ENCODE results near the gene CTSD.
"Not testable (repeated sequence)": the region's sequence is repeated elsewhere in the genome, so short reads cannot be mapped to it uniquely, and the experiment has no call there.

CTSD gene

GRCh38 chr11:1770061-1770460 is 6.3 kb upstream of the CTSD start:
- DNase-seq (ENCODE audit: low spot score) = no peak

DNA sequence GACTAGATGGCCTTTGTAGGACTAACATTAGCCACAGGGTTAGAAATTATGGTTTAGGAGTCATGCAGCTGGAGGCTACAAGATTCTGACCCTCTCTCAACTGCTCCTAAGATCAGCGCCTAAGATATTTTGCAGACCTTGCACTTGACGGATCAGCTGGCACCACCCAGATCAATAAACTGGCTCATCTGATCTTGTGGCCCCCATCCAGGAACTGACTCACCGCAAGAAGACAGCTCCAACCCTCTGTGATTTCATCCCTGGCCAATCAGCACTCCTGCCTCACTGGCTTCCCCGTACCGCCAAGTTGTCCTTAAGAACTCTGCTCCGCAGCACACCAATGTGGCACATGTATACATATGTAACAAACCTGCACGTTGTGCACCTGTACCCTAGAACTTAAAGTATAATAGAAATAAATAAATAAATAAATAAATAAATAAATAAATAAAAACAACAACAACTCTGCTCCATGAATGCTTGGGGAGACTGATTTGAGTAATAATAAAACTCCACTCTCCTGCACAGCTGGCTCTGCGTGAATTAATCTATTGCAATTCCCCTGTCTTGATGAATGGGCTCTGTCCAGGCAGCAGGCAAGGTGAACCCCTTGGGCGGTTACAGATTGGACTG is 5.7 kb upstream of the CTSD start:
- DNase-seq (ENCODE audit: low spot score) = not testable (repeated sequence)

DNA sequence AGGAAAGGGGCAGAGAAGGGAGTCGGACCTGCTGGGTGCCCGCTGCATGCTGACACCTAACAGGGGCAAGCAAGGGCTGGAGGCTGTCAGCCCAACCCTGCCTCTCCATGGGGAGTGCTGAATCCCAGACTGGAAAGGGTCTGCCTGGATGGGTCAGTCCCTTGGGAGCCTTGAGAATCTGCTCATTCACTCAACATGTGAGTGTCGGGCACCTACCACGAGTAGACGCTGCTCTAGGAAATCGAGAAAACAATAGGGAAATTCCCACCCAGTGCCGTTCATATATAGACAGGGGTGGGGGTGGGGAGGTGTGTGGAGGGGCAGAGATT is 4.4 kb upstream of the CTSD start:
- no peak for DNase-seq (ENCODE audit: low spot score)

- DNase-seq (ENCODE audit: low spot score) = no peak
These were observed 3.8 kb upstream of the CTSD start for GRCh38 chr11:1767399-1768140.

DNA sequence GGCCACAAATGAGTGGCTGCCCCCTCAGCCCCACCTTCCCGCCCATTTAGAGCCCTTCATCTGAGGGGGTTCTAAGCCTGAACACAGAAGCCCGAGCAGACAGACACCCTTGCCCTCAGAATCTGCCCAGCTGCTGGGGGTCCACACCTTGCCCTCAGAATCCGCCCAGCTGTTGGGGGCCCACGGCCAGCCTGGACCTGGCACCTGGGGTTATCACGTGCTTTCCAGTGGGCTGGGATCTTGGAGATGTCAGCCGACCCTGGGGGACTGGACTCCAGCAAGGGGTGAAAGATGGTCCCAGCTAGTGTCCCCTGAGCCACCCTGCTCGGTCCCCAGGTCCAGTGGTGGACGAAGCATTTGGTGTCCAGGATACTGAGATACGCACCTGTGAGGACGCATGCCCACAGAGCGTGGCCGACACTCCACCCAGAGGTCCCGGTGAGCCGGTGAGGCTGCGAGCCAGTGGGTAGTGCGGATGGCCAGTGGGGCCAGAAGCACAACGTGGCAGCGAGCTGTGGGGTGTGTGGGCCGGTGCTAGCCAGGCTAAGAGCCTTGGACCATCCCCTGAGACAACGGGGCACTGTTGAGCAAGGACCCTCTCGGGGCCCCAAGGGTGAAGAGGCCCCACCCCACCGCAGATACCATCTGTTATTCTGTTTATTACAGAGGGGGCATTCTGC is 3.1 kb upstream of the CTSD start:
- DNase-seq (ENCODE audit: low spot score) = no peak

DNA sequence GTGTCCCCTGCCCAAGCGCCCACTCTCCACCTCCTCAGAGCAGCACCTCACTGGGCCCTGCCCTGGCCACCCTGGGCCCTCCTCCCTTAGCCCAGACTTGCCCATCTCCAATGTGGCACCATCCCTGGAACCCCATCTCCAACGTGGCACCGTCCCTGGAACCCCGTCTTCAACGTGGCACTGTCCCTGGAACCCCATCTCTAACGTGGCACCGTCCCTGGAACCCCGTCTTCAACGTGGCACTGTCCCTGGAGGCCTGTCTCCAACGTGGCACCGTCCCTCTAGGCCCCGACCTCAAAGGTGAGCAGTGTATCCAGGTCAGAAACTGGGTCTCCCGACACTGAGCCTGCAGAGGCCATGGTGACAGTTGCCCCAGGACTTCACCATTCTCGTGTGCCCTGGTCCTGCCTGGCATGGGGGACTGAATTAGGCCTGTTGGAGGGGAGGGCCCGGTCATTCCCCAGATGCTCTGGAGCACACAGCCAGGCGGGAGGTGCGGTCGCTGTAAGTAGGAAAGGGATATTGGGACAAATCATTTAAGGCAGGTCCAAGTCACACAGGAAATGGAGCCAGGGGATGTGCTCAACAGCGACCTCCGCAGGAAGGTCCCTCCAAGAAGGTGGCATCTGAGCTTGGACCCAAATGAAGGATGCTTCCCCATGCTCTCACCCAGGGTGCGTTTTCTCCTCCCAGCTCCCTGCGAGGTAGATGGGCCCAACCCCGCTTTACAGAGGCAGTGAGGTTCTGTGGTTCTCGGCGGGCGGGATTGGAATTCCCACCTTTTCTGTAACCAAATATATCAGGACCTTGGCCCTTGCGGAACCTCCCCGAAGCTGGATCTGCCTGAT is 2.4 kb upstream of the CTSD start:
- no peak for DNase-seq (ENCODE audit: low spot score)

GRCh38 chr11:1763336-1763795 is 361 bp downstream of the CTSD start:
- no peak for DNase-seq (ENCODE audit: low spot score)

DNA sequence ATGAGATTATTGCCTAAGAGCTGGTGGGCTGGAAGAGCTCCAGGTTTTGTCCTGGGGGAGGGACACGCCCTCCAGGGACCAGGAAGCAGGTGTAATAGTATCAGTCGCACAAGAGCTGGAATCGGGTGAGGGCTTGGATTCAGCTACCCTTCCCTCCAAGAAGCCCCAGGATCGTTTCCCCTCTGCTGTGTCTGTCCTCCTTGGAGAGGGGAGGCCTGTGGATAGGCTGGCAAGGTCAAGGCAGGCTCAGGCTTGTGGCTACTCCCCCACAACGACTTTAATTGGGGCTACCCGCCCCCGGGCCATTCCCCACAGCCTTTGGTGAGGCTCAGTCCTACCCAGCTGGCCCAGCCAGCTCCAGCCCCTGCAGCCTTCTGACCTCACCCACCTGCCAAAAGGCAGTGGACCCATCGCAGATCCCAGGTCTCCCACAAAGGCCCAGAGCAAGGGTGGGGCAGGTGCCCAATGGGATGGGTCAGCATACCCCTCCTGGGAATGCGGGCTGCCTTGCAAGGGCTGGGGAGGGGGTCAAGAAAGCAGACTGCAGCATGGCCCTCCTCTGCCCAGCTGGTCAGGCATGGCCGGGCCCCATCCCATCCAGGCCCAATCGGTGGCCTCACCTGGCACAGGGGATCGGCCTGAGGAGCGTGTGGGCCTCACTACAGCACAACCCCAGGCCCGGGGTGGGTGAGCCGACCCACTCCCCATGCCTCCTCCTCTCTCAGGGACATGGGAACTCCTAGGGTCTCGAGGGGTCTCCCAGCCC is 1.0 kb downstream of the CTSD start:
- peak; percentile 51 for DNase-seq (ENCODE audit: low spot score)

DNA sequence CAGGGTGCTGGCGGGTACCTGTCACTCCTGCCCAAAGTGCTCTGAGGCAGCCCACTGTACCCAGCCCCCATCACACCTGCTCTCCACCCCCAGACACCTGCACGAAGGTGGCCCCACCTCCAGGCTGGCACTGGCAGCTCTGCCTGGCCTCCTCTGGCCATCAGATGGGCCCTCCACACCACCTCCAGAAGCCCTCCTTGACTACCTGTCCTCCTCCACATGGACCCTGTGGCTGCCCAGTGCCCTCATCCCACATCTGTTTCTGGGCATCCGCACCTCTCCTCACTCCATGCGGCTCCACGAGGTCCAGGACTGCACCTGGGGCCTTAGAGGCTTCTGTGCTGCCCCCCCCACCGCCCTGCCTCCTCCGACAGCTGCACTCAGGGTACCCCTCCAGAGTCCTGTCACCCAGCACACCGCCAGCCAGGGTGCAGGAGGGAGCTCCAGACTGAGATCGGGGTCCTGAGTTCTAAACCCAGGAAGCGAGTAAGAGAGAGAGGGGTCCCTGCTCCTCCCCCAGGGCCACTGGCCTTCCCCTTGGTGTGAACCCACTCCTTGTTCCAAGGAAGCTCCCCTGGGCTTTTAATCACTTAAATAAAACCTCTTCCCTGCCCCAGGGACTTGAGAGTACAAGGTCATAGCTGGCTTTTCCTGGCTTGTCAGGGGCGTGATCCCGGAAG is 1.7 kb downstream of the CTSD start:
- DNase-seq (ENCODE audit: low spot score) = no peak

- DNase-seq (ENCODE audit: low spot score) = no peak
These were observed 2.4 kb downstream of the CTSD start for GRCh38 chr11:1761110-1761856.

DNA sequence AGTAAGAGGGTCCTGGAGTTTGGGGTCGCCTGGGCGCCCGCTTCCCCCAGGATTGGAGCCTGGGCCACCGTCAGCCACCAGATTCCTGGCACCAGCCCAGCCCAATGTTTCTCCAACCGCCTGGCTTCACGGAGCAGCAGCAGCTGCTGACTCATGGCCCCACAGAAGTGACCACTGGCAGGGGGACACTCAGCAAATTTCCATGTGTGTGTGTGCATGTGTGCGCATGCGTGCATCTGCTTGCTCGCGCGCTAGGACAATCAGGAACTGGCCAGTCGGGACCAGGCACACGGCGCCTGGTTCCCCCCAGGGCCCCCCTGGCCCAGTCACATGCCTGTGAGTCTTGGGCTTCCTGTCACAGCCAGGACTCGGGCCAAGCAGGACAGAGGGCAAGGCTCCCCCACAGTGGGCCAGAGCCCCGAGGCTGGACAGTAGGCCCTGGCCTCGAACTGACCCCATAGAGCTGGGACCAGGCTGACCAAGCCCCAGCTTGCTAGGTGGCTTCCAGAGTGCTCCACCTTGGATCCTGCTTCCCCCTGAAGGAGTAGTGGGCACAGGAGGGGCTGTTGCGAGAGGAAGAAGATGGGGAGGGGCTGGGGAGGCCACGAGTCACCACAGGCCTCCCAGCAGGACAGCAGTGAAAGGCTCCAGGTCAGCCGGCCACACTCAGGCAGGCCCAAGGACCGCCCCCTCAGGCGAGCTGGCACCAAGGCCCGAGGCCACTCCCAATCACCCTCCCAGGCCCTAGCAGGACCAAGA is 3.2 kb downstream of the CTSD start:
- DNase-seq (ENCODE audit: low spot score) = peak; percentile 98

- no peak for DNase-seq (ENCODE audit: low spot score)
These were observed 3.9 kb downstream of the CTSD start for GRCh38 chr11:1759851-1760220.

DNA sequence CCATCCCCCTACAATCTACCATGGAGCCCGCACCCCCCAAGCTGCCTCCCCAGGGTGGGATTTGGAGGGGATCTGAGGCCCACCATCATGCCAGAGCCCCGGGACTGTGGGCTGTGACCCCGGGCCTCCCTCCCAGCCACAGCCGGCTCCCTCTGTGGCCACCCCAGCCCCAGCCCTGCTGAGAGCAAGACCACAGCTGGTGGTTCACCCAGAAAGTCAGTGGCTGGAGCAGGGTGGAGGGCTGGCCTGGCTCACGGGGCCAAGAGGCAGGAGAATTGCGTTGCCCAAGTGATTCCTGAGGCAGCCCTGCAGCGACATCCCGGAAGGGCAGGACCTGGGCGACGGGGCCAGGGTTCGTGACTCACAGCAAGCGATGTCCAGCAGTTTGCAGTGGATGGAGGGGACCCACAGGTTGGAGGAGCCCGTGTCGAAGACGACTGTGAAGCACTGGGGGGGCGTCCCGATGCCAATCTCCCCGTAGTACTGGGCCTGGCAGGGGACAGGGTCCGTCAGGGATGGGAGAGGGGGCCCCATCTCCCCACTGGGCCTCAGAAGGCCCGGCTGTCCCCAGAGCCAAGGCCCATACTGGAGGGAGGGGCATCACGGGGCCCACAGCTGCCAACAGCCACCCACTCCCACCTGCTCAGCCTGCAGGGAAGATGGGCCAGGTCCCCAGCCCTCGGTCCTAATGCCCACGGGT is 4.4 kb downstream of the CTSD start:
- no peak for DNase-seq (ENCODE audit: low spot score)

- DNase-seq (ENCODE audit: low spot score) = no peak
These were observed 5.0 kb downstream of the CTSD start for GRCh38 chr11:1758611-1759150.

- DNase-seq (ENCODE audit: low spot score) = no peak
These were observed 5.7 kb downstream of the CTSD start for GRCh38 chr11:1757861-1758610.

GRCh38 chr11:1756791-1757771 is 6.6 kb downstream of the CTSD start:
- no peak for DNase-seq (ENCODE audit: low spot score)

Measured in hepatic stellate cell (primary cell).